Liver (tissue), 9 donors: Measurements from ENCODE around the gene CRB1. TPM values are rescaled to one million over a fixed set of nuclear protein-coding genes. Genes with fewer than 3 reads are reported as not detected.
"Not testable (repeated sequence)": the region's sequence is repeated elsewhere in the genome, so short reads cannot be mapped to it uniquely, and the experiment has no call there.

ENCODE experiments used
- DNase-seq: peaks from one replicate; pipeline ENCODE4 v3.0.0-alpha.2; 2017; ENCODE audit warnings: low spot score
- H3K27ac ChIP-seq, 2 donors: one replicate each; pipeline ENCODE4 v1.7.0; 2013; ENCODE audit warnings: inconsistent platforms in 2 of 2, low read length in 2 of 2, control low read depth in 1 of 2, low read depth in 1 of 2, mild to moderate bottlenecking in 1 of 2
- H3K27me3 ChIP-seq, 4 donors: one replicate each; pipeline versions ENCODE4 v1.6.1 to v1.7.0; 2013; ENCODE audit warnings: low read length in 3 of 4, inconsistent platforms in 1 of 4, mild to moderate bottlenecking in 1 of 4, moderate library complexity in 1 of 4; ENCODE audit not compliant: control insufficient read depth in 4 of 4, insufficient read depth in 4 of 4
- H3K36me3 ChIP-seq, 4 donors: one replicate each; pipeline versions ENCODE4 v1.6.1 to v1.7.0; 2013; ENCODE audit warnings: low read length in 3 of 4, mild to moderate bottlenecking in 3 of 4, low read depth in 1 of 4, moderate library complexity in 1 of 4; ENCODE audit not compliant: control insufficient read depth in 4 of 4, insufficient read depth in 3 of 4
- H3K4me1 ChIP-seq, 4 donors: one replicate each; pipeline versions ENCODE4 v1.6.1 to v1.7.0; 2013; ENCODE audit warnings: low read length in 3 of 4, mild to moderate bottlenecking in 3 of 4, moderate library complexity in 1 of 4; ENCODE audit not compliant: control insufficient read depth in 4 of 4, insufficient read depth in 4 of 4
- H3K4me3 ChIP-seq, 3 donors: one replicate each; pipeline versions ENCODE4 v1.6.1 to v1.7.0; 2013; ENCODE audit warnings: low read length in 3 of 3, control low read depth in 1 of 3, low read depth in 1 of 3, mild to moderate bottlenecking in 1 of 3
- H3K9ac ChIP-seq, 2 donors: one replicate each; pipeline ENCODE4 v1.7.0; 2013; ENCODE audit warnings: low read length in 2 of 2, mild to moderate bottlenecking in 2 of 2, moderate library complexity in 2 of 2, control low read depth in 1 of 2, low read depth in 1 of 2
- H3K9me3 ChIP-seq, 4 donors: one replicate each; pipeline versions ENCODE4 v1.6.1 to v1.7.0; 2013; ENCODE audit warnings: low read length in 3 of 4; ENCODE audit not compliant: control insufficient read depth in 4 of 4
- GABPA ChIP-seq, 2 donors: IDR thresholded peaks in 1 of 2; conservative IDR thresholded peaks in 1 of 2; 2 replicates each; pipeline ENCODE4 v1.6.1; 2016; ENCODE audit warnings: antibody characterized with exemption in 2 of 2, mild to moderate bottlenecking in 1 of 2, moderate library complexity in 1 of 2
- HNF4G ChIP-seq: IDR thresholded peaks from 2 replicates; pipeline ENCODE4 v1.6.1; 2016; ENCODE audit warnings: antibody characterized with exemption
- JUND ChIP-seq, 2 donors: IDR thresholded peaks; 2 replicates each; pipeline ENCODE4 v1.6.1; 2016; ENCODE audit warnings: antibody characterized with exemption in 2 of 2
- SP1 ChIP-seq: IDR thresholded peaks from 2 replicates; pipeline ENCODE4 v1.6.1; 2018; ENCODE audit warnings: antibody characterized with exemption, mild to moderate bottlenecking
- WGBS: extraction: QIAGEN DNeasy Blood & Tissue Kit; methylation state at CpG from one replicate; pipeline ENCODE4 v1.1.7; 2013; 5-methylcytosine and 5-hydroxymethylcytosine counted together
- polyA plus RNA-seq, 2 donors: library from polyadenylated mRNA; stranded (reverse) in 1 of 2; unstranded in 1 of 2; fragments of 200-250 nt in 1 of 2; fragments of >200 nt in 1 of 2; fragmentation: Nextera tagmentation in 1 of 2; extraction: Ambion mirVana in 1 of 2; gene quantifications; one replicate each; pipeline versions ENCODE4 v1.2.1 to v1.2.3, GENCODE V29; 2013 to 2015
- total RNA-seq, 2 donors: library from RNA; depleted of rRNA; stranded (reverse); fragments of >200 nt; gene quantifications; one replicate each; pipeline ENCODE4 v1.2.3, GENCODE V29; 2014
- TF ChIP-seq, protein P1 (sequence below): IDR thresholded peaks from 2 replicates; pipeline ENCODE4 v1.6.1; 2016; ENCODE audit warnings: antibody characterized with exemption, mild to moderate bottlenecking
- TF ChIP-seq, protein P2 (sequence below): IDR thresholded peaks from 2 replicates; pipeline ENCODE4 v1.6.1; 2016; ENCODE audit warnings: antibody characterized with exemption
- TF ChIP-seq, protein P3 (sequence below): IDR thresholded peaks from 2 replicates; pipeline ENCODE4 v1.6.1; 2016; ENCODE audit warnings: antibody characterized with exemption
- donor health status: healthy.
- donor health status: healthy.
- donor health status: healthy.
- donor health status: healthy.
- donor health status: healthy.

Gene CRB1
- total and polyA plus RNA-seq, 4 donors = 5.1 TPM; not detected in 3

DNA sequence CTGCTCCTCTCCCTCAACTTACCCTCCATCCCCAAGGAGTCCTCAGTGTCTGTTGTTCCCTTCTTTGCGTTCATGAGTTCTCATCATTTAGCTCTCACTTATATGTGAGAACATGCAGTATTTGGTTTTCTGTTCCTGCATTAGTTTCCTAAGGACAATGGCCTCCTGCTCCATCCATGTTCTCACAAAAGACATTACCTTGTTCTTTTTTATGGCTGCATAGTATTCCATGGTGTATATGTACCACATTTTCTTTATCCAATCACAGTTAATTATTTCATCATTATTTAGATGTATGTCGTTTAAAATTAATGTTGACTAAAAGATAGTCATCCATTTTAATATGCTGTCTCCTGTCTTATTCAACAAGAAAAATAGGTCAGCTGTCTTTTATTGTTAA, 134.1 kb downstream of the CRB1 start (continued):
- TF ChIP-seq, protein P1, sequence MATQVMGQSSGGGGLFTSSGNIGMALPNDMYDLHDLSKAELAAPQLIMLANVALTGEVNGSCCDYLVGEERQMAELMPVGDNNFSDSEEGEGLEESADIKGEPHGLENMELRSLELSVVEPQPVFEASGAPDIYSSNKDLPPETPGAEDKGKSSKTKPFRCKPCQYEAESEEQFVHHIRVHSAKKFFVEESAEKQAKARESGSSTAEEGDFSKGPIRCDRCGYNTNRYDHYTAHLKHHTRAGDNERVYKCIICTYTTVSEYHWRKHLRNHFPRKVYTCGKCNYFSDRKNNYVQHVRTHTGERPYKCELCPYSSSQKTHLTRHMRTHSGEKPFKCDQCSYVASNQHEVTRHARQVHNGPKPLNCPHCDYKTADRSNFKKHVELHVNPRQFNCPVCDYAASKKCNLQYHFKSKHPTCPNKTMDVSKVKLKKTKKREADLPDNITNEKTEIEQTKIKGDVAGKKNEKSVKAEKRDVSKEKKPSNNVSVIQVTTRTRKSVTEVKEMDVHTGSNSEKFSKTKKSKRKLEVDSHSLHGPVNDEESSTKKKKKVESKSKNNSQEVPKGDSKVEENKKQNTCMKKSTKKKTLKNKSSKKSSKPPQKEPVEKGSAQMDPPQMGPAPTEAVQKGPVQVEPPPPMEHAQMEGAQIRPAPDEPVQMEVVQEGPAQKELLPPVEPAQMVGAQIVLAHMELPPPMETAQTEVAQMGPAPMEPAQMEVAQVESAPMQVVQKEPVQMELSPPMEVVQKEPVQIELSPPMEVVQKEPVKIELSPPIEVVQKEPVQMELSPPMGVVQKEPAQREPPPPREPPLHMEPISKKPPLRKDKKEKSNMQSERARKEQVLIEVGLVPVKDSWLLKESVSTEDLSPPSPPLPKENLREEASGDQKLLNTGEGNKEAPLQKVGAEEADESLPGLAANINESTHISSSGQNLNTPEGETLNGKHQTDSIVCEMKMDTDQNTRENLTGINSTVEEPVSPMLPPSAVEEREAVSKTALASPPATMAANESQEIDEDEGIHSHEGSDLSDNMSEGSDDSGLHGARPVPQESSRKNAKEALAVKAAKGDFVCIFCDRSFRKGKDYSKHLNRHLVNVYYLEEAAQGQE = no peak
- TF ChIP-seq HNF4G = no peak

DNA sequence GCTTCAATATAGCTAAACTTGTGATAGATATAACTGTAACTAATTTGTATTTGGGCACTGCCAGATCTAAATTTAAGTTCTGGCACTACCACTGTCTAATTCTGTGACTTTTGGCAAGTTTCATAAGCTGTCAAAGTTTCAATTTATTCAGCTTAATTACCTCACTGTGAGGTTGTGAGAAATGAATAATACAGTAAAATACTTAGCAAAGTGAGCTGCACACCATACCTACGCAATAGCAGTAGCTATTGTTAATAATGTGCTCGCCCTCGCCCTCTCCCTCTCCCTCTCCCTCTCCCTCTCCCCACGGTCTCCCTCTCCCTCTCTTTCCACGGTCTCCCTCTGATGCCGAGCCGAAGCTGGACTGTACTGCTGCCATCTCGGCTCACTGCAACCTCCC, 136.7 kb downstream of the CRB1 start:
- not testable (repeated sequence) for H3K27me3 ChIP-seq, H3K27ac ChIP-seq, H3K36me3 ChIP-seq, DNase-seq, H3K9me3 ChIP-seq, H3K4me1 ChIP-seq, H3K4me3 ChIP-seq, H3K9ac ChIP-seq
- 89% methylated on average over 6 of the region's 8 CpGs for WGBS

DNA sequence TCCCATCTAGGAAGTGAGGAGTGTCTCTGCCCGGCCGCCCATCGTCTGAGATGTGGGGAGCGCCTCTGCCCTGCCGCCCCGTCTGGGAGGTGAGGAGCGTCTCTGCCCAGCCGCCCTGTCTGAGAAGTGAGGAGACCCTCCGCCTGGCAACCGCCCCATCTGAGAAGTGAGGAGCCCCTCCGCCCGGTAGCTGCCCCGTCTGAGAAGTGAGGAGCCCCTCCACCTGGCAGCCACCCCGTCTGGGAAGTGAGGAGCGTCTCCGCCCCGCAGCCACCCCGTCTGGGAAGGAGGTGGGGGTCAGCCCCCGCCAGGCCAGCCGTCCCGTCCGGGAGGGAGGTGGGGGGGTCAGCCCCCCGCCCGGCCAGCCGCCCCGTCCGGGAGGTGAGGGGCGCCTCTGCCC, 137.6 kb downstream of the CRB1 start:
- H3K36me3 ChIP-seq, H3K9me3 ChIP-seq, H3K9ac ChIP-seq, H3K27me3 ChIP-seq, DNase-seq, H3K27ac ChIP-seq, H3K4me1 ChIP-seq, H3K4me3 ChIP-seq: not testable (repeated sequence)
- 97% methylated on average over 26 of the region's 28 CpGs for WGBS

DNA sequence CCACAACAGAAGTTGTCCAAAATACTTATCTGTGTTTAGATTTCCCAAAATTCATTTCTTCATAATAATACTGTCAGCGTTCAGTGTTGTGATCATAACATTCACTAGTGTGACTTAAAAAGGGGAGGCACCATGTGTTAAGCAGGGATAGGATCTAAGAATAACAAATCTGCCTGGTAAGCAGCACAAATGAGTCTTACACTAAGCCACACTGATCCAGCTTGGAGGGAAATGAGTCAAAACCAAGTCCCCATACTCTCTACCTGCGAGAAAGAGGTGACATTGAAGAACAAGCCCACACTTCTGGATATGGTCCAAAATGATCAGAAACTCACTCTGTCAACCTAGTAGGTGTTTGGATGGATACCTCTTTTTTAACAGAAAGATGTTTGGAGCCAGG, 145.5 kb downstream of the CRB1 start:
- 84% methylated on average over 2 of the region's 2 CpGs for WGBS
- Histone ChIP-seq H3K27me3 (peaks cover 0 to 2% (median 0%) of the 10 kb centered on the region in 4 donors), H3K4me3 (no peak overlapping the region), H3K36me3 (no peaks in the 10 kb centered on the region), H3K4me1 (no peaks in the 10 kb centered on the region), H3K9me3 (no peaks in the 10 kb centered on the region), H3K27ac (no peak overlapping the region), H3K9ac (no peak overlapping the region)
- no peak for DNase-seq
- TF ChIP-seq HNF4G = no peak
- TF ChIP-seq, protein P2, sequence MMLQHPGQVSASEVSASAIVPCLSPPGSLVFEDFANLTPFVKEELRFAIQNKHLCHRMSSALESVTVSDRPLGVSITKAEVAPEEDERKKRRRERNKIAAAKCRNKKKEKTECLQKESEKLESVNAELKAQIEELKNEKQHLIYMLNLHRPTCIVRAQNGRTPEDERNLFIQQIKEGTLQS = no peak
- TF ChIP-seq JUND (IDR thresholded peaks at IDR 0.05) = no peak
- TF ChIP-seq SP1 = no peak
- TF ChIP-seq, protein P3, sequence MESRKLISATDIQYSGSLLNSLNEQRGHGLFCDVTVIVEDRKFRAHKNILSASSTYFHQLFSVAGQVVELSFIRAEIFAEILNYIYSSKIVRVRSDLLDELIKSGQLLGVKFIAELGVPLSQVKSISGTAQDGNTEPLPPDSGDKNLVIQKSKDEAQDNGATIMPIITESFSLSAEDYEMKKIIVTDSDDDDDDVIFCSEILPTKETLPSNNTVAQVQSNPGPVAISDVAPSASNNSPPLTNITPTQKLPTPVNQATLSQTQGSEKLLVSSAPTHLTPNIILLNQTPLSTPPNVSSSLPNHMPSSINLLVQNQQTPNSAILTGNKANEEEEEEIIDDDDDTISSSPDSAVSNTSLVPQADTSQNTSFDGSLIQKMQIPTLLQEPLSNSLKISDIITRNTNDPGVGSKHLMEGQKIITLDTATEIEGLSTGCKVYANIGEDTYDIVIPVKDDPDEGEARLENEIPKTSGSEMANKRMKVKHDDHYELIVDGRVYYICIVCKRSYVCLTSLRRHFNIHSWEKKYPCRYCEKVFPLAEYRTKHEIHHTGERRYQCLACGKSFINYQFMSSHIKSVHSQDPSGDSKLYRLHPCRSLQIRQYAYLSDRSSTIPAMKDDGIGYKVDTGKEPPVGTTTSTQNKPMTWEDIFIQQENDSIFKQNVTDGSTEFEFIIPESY = no peak
- no peak for TF ChIP-seq GABPA (IDR thresholded peaks at IDR 0.05 in 1 of 2, conservative IDR thresholded peaks at IDR 0.05 in 1 of 2)
